Umbilical cord (tissue), 2 donors: ENCODE measurements around the gene EEF1A2. TPM values are rescaled to one million over a fixed set of nuclear protein-coding genes. Genes with fewer than 3 reads are reported as not detected.

ENCODE experiments used
- DNase-seq: peaks from one replicate; pipeline ENCODE4 v3.0.0-alpha.2; 2015; ENCODE audit warnings: low spot score
- total RNA-seq: library from RNA; depleted of rRNA; stranded (reverse); fragments of >200 nt; gene quantifications from one replicate; pipeline ENCODE4 v1.2.3, GENCODE V29; 2014; ENCODE audit warnings: low replicate concordance; ENCODE audit not compliant: insufficient read depth

EEF1A2 gene
- total RNA-seq, 1 donor from 2014 or later = 7.2 TPM

DNA sequence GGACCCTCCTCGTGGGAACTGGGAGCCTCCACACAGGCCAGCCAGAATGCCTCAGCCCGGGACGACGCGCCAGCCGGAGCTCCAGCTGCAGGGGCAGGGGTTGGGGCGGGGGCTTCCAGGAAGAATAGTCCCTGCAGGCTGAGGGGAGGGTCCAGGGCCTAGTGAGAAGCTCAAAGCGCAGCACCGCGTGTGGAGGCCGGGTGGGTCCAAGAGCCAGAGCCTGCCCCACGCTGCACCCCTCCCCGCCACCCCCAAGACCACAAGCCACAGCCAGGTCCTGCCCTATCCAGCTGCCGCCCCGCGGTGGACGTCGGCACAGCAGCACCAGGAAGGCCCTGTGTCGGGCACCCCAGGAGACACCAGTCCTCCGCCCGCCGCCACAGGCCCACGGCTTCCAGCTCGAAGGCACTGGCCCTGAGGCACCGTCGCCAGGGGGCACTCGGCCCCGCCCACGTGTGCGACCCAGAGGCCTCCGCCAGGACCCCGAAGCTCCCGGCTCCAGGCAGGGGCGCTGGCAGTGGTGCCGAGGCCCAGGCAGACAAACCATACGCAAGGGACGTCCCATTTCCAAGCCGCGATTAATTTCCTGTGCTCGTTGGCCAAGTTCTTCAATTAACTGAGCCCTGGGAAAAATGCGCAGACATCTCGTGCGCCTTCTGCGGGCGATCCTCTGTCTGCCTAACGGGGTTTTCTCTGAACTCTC lies 45.9 kb downstream of the EEF1A2 start:
- DNase-seq = no peak

DNA sequence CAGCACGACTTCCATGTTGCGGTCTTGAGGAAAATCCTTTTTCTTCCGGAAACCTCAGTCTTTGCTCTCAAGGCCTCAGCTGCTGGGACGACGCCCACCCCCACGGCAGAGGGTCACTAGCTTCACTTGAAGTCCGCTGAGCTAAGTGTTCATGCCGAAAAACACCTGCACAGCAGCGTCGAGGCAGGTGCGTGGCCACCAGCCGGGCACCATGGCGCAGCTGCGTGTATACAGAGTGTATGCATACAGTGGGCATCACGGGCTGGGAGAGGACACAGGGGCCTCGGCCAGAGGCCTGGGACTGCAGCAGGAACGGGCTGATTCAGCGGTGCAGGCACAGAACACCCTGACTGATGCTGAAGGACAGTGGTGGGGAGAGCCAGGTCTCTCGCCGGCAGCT lies 46.5 kb downstream of the EEF1A2 start:
- DNase-seq = no peak

- DNase-seq = no peak
Measured at GRCh38 chr20:63451821-63452220, 47.1 kb downstream of the EEF1A2 start.

DNA sequence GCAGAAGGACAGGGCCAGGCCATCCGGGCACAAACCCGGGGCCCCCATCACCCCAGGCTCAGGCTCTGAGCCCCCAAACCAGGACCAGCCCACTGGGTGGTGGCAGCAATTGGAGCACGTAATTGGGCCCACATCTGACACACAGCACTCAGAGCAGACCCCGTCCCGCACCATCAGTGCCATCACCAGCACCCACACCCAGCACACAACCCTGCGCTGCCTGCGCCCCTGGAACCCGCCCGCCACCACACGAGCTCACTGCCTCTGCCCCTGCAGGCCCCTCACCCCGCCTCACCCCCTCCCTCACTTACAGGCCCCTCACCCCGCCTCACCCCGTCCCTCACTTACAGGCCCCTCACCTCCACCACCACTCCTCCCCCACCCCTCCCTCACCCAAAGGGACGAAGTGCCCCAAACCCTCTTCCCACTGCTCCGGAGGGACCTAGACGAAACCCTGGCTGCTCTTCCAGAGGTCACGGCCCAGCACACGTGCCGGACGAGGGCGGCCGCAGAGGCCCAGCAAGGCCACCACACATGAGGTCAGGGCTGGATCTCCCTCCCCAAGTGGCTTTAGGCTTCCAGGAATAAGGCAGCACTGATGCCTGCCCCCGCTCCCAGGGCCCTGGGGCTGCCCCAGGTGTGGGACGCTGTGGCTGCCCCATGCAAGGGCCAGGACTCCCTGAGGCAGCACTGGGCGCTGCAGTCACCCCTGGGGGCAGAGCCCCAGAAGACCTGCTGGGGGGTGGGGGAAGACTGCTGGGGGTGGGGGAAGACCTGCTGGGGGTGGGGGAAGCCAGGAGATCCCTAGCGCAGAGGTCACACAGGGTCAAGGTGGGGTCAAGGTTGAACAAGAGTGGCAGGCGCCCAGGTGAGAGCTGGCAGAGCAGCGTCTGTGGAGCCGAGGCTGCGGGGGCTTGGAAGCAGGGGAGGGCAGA lies 48.8 kb downstream of the EEF1A2 start:
- no peak for DNase-seq

DNA sequence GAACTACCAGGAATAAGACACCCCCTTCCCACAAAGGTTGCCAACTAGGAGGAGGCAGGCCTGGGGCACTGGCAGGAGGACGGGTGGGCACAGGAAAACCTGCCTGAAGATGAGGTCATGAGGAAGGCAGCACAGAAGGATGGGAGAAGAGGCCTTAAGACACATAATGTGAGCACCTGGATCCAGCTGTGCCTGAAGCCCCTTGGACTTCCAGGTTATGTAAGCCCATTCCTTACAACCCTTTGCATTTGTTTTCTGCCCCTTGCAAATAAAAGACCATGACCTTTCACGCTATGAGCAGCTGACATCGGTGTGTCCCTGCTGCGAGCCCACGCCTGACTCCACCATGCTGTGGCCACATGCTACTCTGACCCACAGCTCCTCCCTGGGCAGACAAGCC lies 49.9 kb downstream of the EEF1A2 start:
- no peak for DNase-seq

DNA sequence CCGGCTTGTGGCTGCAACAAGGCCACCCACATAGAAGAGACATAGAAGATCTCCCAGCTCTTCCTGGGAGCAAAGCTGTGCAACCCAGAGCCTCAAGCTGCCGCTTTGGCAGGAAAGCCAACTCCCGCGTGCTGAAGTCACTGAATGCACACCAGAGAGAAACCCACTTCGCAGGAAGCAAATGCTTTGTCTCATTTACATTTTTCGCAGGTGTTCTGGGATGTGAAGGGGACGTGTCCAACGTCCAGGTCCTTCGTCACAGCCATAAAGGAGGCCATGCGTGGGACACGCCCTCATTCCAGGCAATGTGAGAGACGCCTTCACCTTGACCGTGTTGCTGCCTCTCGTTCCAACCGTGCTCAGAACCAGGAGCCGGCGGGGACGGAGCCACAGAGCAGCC lies 50.9 kb downstream of the EEF1A2 start:
- DNase-seq = no peak

- no peak for DNase-seq
Measured at GRCh38 chr20:63447320-63447719, 51.6 kb downstream of the EEF1A2 start.

DNA sequence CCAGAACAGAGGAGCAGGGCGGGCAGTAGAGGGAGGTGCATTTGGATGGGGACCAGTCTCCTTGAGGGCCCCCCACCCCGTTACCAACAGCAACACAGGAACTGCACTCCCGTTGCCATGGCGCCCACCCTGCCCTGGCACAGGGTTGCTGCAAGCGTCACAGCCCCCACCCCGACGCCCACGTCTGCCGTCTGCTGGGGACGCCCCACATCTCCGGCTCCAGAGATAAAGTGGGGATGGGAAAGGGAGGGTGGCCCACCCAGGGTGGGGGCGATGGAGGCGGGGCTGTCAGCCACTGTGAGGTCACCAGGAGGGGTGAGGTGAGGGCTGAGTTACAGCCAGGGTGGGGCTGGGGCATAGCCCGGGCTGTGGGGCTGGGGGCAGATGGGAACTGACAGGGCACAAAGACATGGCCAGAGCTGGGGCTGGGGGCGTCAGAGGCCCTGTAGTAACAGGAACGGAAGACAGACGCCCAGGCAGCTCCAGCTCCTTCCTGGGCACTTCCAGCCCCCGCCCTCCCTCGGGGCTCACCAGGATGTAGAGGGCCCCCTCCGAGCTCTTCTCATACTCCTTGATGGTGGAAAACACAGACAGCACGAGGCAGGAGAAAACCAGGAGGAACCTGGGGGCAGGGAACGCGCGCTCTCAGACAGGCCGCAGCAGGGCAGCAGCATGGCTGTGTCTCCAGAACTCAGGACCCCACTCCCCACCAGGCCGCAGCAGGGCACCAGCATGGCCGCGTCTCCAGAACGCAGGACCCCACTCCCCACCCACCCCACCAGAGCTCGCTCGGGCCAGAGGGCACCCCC lies 52.5 kb downstream of the EEF1A2 start:
- DNase-seq = peak; percentile 73

DNA sequence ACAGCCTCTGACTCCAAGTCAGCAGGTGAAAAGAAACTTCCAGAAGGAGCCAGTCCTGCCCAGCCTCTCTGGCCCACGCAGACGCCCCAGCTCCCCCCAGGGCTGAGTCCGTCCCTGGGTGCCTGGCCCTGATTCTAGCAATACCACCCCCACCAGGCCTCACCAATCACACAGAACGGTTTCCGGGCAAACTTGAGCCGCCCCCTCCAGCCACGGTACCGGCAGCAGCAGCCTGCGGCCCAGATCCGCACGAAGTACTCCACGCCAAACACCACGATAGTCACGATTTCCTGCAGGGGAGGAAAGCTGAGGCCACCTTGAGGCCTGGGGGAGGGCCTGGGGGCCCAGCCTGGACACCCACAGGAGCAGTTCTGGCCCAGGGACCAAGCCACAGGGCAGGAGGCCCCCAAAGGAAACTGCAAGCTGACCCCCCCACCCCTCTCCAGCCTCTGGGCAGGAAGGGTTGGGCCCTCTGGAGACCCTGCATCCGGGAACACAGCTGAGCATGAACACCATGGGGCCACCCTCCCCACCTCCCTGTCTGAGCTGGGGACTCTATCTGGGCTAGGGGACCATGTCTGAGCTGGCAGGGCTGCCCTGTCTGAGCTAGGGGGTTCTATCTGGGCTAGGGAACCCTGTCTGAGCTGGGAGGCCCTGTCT lies 53.7 kb downstream of the EEF1A2 start:
- DNase-seq = no peak

- no peak for DNase-seq
Measured at GRCh38 chr20:63444548-63444947, 54.3 kb downstream of the EEF1A2 start.

DNA sequence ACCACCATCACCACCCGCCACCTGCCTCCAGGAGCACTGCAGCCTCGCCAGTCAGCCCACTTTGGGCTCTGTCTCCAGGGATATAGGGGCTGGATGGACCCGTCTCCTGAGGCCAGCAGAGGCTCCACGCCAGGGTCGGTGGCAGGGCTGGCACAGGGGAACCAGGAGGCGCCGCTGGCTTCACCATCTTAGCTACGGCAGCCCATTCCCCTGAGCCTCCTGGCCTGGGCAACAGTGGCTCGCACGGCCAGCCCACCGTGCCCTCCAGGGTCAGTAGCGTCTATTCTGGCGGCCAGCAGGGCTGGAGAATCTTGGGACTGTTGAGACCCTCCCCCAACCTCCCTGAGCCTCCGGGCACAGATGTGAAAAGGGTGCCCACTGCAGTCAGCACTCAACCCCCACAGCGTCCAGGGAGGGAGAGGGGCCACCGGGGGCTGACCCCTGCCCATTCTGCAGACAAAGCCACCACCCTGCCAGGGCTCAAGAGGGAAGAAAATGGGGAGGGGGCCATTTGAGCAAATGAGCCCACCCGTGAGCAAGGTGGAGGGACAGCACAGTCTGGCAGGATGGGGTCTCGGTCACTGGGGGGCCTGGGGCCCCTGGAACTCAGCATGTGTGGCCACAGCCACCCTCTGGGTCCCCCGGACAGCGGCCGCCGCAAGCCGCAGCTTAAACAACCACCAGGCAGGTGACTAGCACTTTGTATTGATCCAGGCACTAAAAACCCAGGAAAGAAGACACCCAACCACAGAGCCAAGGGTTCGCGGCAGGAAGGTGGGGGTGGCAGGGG lies 55.1 kb downstream of the EEF1A2 start:
- no peak for DNase-seq

GRCh38 chr20:63442100-63442493 lies 56.8 kb downstream of the EEF1A2 start:
- DNase-seq = peak; percentile 42

GRCh38 chr20:63441136-63442099 lies 57.5 kb downstream of the EEF1A2 start:
- peak; percentile 27 for DNase-seq

- DNase-seq = no peak
Measured at GRCh38 chr20:63440366-63440955, 58.4 kb downstream of the EEF1A2 start.

- DNase-seq = no peak
Measured at GRCh38 chr20:63439866-63440265, 59.0 kb downstream of the EEF1A2 start.

GRCh38 chr20:63438121-63438520 lies 60.8 kb downstream of the EEF1A2 start:
- no peak for DNase-seq
